Left lung (tissue), 10 donors: ENCODE data around the gene RASSF8. TPM values are rescaled to one million over a fixed set of nuclear protein-coding genes. Genes with fewer than 3 reads are reported as not detected.

Source experiments
- ATAC-seq: fragments of 200-7000 bp; cut with Tn5 transposase; one replicate; pipeline ENCODE4 v1.9.1; 2020; ENCODE audit warnings: moderate library complexity
- DNase-seq, 4 donors: peaks; one replicate each; pipeline ENCODE4 v3.0.0-alpha.2; 2013 to 2020
- H3K27ac ChIP-seq, 2 donors: fragments of 200-600 bp; sonication (generic) in 1 of 2; one replicate each; pipeline versions ENCODE4 v1.5.0 to v1.8.0; 2020 to 2021
- H3K27me3 ChIP-seq, 2 donors: fragments of 200-600 bp; sonication (generic) in 1 of 2; one replicate each; pipeline versions ENCODE4 v1.5.0 to v1.8.0; 2020 to 2021
- H3K36me3 ChIP-seq, 2 donors: fragments of 200-600 bp; sonication (generic) in 1 of 2; one replicate each; pipeline versions ENCODE4 v1.5.0 to v1.8.0; 2020 to 2021
- H3K4me1 ChIP-seq, 2 donors: fragments of 200-600 bp; one replicate each; pipeline ENCODE4 v1.8.0; 2021
- H3K4me3 ChIP-seq, 2 donors: fragments of 200-600 bp; sonication (generic) in 1 of 2; one replicate each; pipeline versions ENCODE4 v1.5.0 to v1.8.0; 2020 to 2021; ENCODE audit warnings: mild to moderate bottlenecking in 1 of 2
- H3K9me3 ChIP-seq, 2 donors: fragments of 200-600 bp; sonication (generic) in 1 of 2; one replicate each; pipeline versions ENCODE4 v1.5.0 to v1.8.0; 2020 to 2021
- CTCF ChIP-seq, 2 donors: fragments of 200-600 bp; sonication (generic) in 1 of 2; IDR thresholded peaks; one replicate each; pipeline versions ENCODE4 v1.5.0 to v1.8.0; 2021; ENCODE audit warnings: antibody characterized with exemption in 2 of 2
- intact Hi-C, 2 donors: fragments of 100-400 bp; cut with DNase I; formaldehyde crosslinking; loops; one replicate each; pipeline versions ENCODE4 v1.11.2 to v1.14.2; 2022
- polyA plus RNA-seq, 6 donors: library from polyadenylated mRNA; unstranded; fragments of 120-200 nt; gene quantifications; one replicate each; pipeline ENCODE4 v1.2.1, GENCODE V29; 2013; ENCODE audit not compliant: insufficient read length in 6 of 6
- total RNA-seq, 2 donors: library from RNA; stranded (reverse); fragmentation: NEBNext Ultra II Directional; extraction: Animal tissue kit (Norgen Biotek cat#: 25700); gene quantifications; one replicate each; pipeline ENCODE4 v1.2.1, GENCODE V29; 2021
- donor health status: DM: no; HTN: yes; CAD: no.
- donor health status: DM: no; HTN: no; CAD: no.

The RASSF8 gene
- total and polyA plus RNA-seq, 8 donors = 32.5 to 45.3 (median 37.1) TPM

- no peak overlapping the region for H3K27ac ChIP-seq
- H3K4me3 ChIP-seq = no peak overlapping the region
- TF ChIP-seq CTCF (IDR thresholded peaks at IDR 0.05) = no peak
- DNase-seq (no peak), ATAC-seq (no peak)
- H3K36me3 ChIP-seq = no peaks in the 10 kb centered on the region
- H3K4me1 ChIP-seq = no peaks in the 10 kb centered on the region
- intact Hi-C loops = no loop called here
- H3K27me3 ChIP-seq = no peaks in the 10 kb centered on the region
- no peaks in the 10 kb centered on the region for H3K9me3 ChIP-seq
Measured at GRCh38 chr12:25943940-25944339, 14.5 kb upstream of the RASSF8 start.

GRCh38 chr12:25949343-25949742 is 9.1 kb upstream of the RASSF8 start:
- no peak for TF ChIP-seq CTCF (IDR thresholded peaks at IDR 0.05)

GRCh38 chr12:25950329-25951115 is 8.0 kb upstream of the RASSF8 start:
- intact Hi-C loops = no loop called here
- Histone ChIP-seq H3K36me3 (no peaks in the 10 kb centered on the region), H3K9me3 (no peaks in the 10 kb centered on the region), H3K4me3 (no peak overlapping the region), H3K4me1 (no peaks in the 10 kb centered on the region), H3K27ac (no peak overlapping the region), H3K27me3 (no peaks in the 10 kb centered on the region)
- DNase-seq = no peak
- ATAC-seq = no peak
- no peak for TF ChIP-seq CTCF (IDR thresholded peaks at IDR 0.05)

More at GRCh38 chr12:25949343-25949742, 9.1 kb upstream of the RASSF8 start:
- DNase-seq (no peak), ATAC-seq (no peak)
- Histone ChIP-seq H3K9me3 (no peaks in the 10 kb centered on the region), H3K4me1 (no peaks in the 10 kb centered on the region), H3K27ac (no peak overlapping the region), H3K36me3 (no peaks in the 10 kb centered on the region), H3K27me3 (no peaks in the 10 kb centered on the region), H3K4me3 (no peak overlapping the region)
- intact Hi-C loops = no loop called here

GRCh38 chr12:25957793-25958427 is 572 bp upstream of the RASSF8 start:
- ATAC-seq = peak; percentile 21
- intact Hi-C loops = no loop called here
- Histone ChIP-seq H3K27me3 (peaks cover 0 to 41% of the 10 kb centered on the region in 2 donors), H3K4me1 (peaks cover 9 to 23% of the 10 kb centered on the region in 2 donors), H3K4me3 (peak overlapping the region; percentile 50 to 53), H3K36me3 (no peaks in the 10 kb centered on the region), H3K27ac (peak overlapping the region; percentile 88 to 95), H3K9me3 (no peaks in the 10 kb centered on the region)
- peak in 1 of 4 donors; percentile 77 for DNase-seq
- no peak for TF ChIP-seq CTCF (IDR thresholded peaks at IDR 0.05)
